ENCODE data around the gene CCT7. TPM values are rescaled to one million over a fixed set of nuclear protein-coding genes. Genes with fewer than 3 reads are reported as not detected.

The CCT7 gene
- total RNA-seq, 1 experiment from 2014 or later, result 637 TPM

DNA sequence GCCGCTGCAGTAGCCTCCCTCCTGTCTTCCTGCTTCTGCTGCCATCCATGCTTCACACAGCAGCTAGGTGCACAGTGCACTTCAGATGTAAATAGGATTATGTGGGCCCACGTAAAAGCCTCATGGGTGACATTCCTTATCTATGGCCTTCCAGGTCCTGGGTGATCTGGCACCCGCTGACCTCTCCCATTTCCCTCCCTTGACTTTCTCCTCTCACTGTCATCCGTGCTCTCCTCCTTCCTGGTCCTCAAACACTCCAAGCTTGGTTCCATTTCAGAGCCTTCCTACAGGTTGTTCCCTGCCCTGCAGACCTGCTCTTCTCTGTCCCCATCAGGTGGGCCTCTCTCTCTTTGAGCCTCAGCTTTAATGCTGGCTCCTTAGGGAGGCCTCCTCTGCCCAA is 24.1 kb upstream of the CCT7 start:
- Histone ChIP-seq H2AFZ (ENCODE audit: low read depth, low read length, poor library complexity, severe bottlenecking) (no peak overlapping the region), H3K79me2 (ENCODE audit: insufficient read depth, low read length) (peaks cover 8% of the 10 kb centered on the region), H3K4me3 (replicated peaks in 1 of 2; ENCODE audit: low read depth in 1 of 2, low read length in 2 of 2) (no peak overlapping the region), H3K27me3 (ENCODE audit: insufficient read depth, low read length) (no peaks in the 10 kb centered on the region), H3K9ac (ENCODE audit: low read length) (no peak overlapping the region), H3K36me3 (ENCODE audit: control insufficient read depth in 1 of 2, insufficient read depth in 2 of 2, low read length in 2 of 2) (no peaks in the 10 kb centered on the region), H3K9me2 (ENCODE audit: insufficient read depth) (no peaks in the 10 kb centered on the region), H3K9me3 (ENCODE audit: control insufficient read depth in 1 of 2, insufficient read depth in 1 of 2, low read depth in 1 of 2, low read length in 2 of 2) (no peaks in the 10 kb centered on the region), H4K20me1 (ENCODE audit: insufficient read depth) (no peaks in the 10 kb centered on the region), H3K27ac (ENCODE audit: low read depth, low read length) (no peak overlapping the region), H3K4me1 (ENCODE audit: control insufficient read depth in 1 of 2, insufficient read depth in 2 of 2, low read length in 2 of 2) (peaks cover 3 to 22% of the 10 kb centered on the region in 2 experiments; a peak in 3 of 4 replicates), H3K4me2 (ENCODE audit: low read length) (no peak overlapping the region)
- BruUV-seq (replicated peaks), result no TSS peak
- ATAC-seq, result no peak
- TF ChIP-seq EGR1 (IDR thresholded peaks at IDR 0.05; ENCODE audit: low read depth), result no peak
- no peak for TF ChIP-seq CBX3 (IDR thresholded peaks at IDR 0.05; ENCODE audit: low read depth)
- no peak for TF ChIP-seq ELF1 (IDR thresholded peaks at IDR 0.05; ENCODE audit: borderline replicate concordance, low read depth)
- TF ChIP-seq, protein P1, sequence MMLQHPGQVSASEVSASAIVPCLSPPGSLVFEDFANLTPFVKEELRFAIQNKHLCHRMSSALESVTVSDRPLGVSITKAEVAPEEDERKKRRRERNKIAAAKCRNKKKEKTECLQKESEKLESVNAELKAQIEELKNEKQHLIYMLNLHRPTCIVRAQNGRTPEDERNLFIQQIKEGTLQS (IDR thresholded peaks at IDR 0.05), result no peak
- no peak for TF ChIP-seq FOSL1 (IDR thresholded peaks at IDR 0.05; ENCODE audit: low read depth)
- TF ChIP-seq EZH2 (IDR thresholded peaks at IDR 0.05), result no peak
- TF ChIP-seq YY1 (IDR thresholded peaks at IDR 0.05; ENCODE audit: extremely low read depth, insufficient replicate concordance, low read depth, low read length), result no peak
- TF ChIP-seq CTCF (IDR thresholded peaks at IDR 0.05 in 2 of 3, conservative IDR thresholded peaks at IDR 0.05 in 1 of 3; ENCODE audit: borderline replicate concordance in 1 of 3, insufficient read depth in 1 of 3, low read depth in 2 of 3, low read length in 2 of 3), result no peak
- TF ChIP-seq, protein P2, sequence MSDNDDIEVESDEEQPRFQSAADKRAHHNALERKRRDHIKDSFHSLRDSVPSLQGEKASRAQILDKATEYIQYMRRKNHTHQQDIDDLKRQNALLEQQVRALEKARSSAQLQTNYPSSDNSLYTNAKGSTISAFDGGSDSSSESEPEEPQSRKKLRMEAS (IDR thresholded peaks at IDR 0.05), result no peak
- no peak for TF ChIP-seq JUND (IDR thresholded peaks at IDR 0.05)
- ChIA-PET POLR2A (no interaction called here), CTCF (interaction anchor here (1.5 kb wide), 1 partner anchor 33 kb away, joined by 5 read pairs; no protein-coding TSS in a partner anchor), RAD21 (ENCODE audit: low non-redundant PET in 1 of 2, low total read pairs in 2 of 2, uncharacterized antibody in 2 of 2, unreplicated experiment in 2 of 2) (no interaction called here)
- DNase-seq (ENCODE audit: low read depth, low spot score), result no peak
- intact Hi-C loops (cut with micrococcal nuclease), result no loop called here

Measured in HCT116 (cell line).